Peyer's patch (tissue), 4 donors: ENCODE measurements around the gene PRELID2. TPM values are rescaled to one million over a fixed set of nuclear protein-coding genes. Genes with fewer than 3 reads are reported as not detected.

ENCODE experiments used
- DNase-seq, 3 donors: peaks; one replicate each; pipeline ENCODE4 v3.0.0-alpha.2; 2017 to 2019
- H3K27ac ChIP-seq, 4 donors: fragments of 200-600 bp; sonication (generic); one replicate each; pipeline ENCODE4 v1.5.1; 2016 to 2019
- H3K27me3 ChIP-seq, 2 donors: fragments of 200-600 bp; sonication (generic); one replicate each; pipeline ENCODE4 v1.5.1; 2019
- H3K36me3 ChIP-seq, 3 donors: fragments of 200-600 bp; sonication (generic); one replicate each; pipeline ENCODE4 v1.5.1; 2016 to 2019
- H3K4me1 ChIP-seq, 4 donors: fragments of 200-600 bp; sonication (generic); one replicate each; pipeline ENCODE4 v1.5.1; 2016 to 2019
- H3K4me3 ChIP-seq, 4 donors: fragments of 200-600 bp; sonication (generic); 1 replicate in 3 of 4; 2 replicates in 1 of 4; pipeline ENCODE4 v1.5.1; 2016 to 2019; ENCODE audit warnings: mild to moderate bottlenecking in 1 of 4
- H3K9me3 ChIP-seq, 4 donors: fragments of 200-600 bp; sonication (generic); one replicate each; pipeline ENCODE4 v1.5.1; 2016 to 2019; ENCODE audit warnings: mild to moderate bottlenecking in 1 of 4
- POLR2A ChIP-seq, 2 donors: fragments of 450-650 bp; IDR thresholded peaks; one replicate each; pipeline ENCODE4 v1.5.1; 2017; ENCODE audit warnings: antibody characterized with exemption in 2 of 2, mild to moderate bottlenecking in 2 of 2, moderate library complexity in 2 of 2
- total RNA-seq, 4 donors: library from RNA; depleted of rRNA; stranded (reverse); fragments of >200 nt; gene quantifications; one replicate each; pipeline ENCODE4 v1.1.0, GENCODE V29; 2016
- TF ChIP-seq, protein P1 (sequence below), 6 experiments: fragments of 450-650 bp in 4 of 6; fragments of 200-600 bp in 2 of 6; sonication (generic) in 1 of 6; IDR thresholded peaks; one replicate each; pipeline ENCODE4 v1.5.1; 2017 to 2019; ENCODE audit warnings: antibody characterized with exemption in 6 of 6, mild to moderate bottlenecking in 3 of 6, moderate library complexity in 1 of 6

The PRELID2 gene
- total RNA-seq, 4 donors from 2014 or later = 81.7 to 194 (median 104) TPM

DNA sequence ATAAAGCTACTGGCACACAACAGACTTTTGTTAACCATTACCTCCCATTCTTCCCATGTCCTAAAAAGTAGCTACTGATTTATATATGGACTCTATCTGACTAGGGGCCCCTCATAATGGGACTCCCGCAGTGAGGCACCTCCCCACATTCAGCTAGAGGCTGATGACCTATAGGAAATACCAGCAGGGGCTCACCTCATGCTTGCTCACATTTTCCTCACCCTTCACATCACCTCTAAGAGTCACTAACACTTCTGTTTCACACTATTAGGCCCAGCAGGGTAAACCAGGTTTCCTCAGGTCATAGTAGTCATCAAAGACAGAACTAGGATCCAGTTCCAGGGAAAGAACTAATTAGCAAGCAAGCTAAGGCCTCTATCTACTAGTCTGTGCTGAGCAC, 60.7 kb downstream of the PRELID2 start:
- no peak for DNase-seq
- Histone ChIP-seq H3K4me1 (no peaks in the 10 kb centered on the region), H3K36me3 (peaks cover 0 to 15% (median 0%) of the 10 kb centered on the region in 3 donors), H3K9me3 (no peaks in the 10 kb centered on the region), H3K27ac (no peak overlapping the region), H3K27me3 (no peaks in the 10 kb centered on the region), H3K4me3 (no peak overlapping the region)
- TF ChIP-seq, protein P1, sequence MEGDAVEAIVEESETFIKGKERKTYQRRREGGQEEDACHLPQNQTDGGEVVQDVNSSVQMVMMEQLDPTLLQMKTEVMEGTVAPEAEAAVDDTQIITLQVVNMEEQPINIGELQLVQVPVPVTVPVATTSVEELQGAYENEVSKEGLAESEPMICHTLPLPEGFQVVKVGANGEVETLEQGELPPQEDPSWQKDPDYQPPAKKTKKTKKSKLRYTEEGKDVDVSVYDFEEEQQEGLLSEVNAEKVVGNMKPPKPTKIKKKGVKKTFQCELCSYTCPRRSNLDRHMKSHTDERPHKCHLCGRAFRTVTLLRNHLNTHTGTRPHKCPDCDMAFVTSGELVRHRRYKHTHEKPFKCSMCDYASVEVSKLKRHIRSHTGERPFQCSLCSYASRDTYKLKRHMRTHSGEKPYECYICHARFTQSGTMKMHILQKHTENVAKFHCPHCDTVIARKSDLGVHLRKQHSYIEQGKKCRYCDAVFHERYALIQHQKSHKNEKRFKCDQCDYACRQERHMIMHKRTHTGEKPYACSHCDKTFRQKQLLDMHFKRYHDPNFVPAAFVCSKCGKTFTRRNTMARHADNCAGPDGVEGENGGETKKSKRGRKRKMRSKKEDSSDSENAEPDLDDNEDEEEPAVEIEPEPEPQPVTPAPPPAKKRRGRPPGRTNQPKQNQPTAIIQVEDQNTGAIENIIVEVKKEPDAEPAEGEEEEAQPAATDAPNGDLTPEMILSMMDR (IDR thresholded peaks at IDR 0.05) = no peak

DNA sequence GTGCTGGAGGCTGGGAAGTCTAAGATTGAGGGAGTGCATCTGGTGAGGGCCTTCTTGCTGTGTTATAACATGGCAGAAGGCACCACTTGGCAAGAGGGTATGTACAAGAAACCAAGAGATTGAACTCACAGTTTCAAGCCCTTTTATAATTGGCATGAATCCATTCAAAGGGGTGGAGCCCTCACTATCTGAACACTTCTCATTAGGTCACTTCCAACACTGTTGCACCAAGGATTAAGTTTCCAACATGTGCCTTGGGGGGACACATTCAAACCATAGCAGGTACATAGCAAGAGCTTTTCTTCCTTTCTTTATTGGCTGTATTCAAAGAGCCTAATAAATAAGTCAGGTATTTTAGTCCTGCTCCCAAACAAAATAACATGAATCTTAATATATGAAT, 62.7 kb downstream of the PRELID2 start:
- Histone ChIP-seq H3K4me1 (no peaks in the 10 kb centered on the region), H3K27me3 (no peaks in the 10 kb centered on the region), H3K9me3 (no peaks in the 10 kb centered on the region), H3K27ac (no peak overlapping the region), H3K36me3 (peaks cover 0 to 12% (median 0%) of the 10 kb centered on the region in 3 donors), H3K4me3 (no peak overlapping the region)
- TF ChIP-seq, protein P1 (IDR thresholded peaks at IDR 0.05) = no peak
- TF ChIP-seq POLR2A (IDR thresholded peaks at IDR 0.05) = no peak
- no peak for DNase-seq

DNA sequence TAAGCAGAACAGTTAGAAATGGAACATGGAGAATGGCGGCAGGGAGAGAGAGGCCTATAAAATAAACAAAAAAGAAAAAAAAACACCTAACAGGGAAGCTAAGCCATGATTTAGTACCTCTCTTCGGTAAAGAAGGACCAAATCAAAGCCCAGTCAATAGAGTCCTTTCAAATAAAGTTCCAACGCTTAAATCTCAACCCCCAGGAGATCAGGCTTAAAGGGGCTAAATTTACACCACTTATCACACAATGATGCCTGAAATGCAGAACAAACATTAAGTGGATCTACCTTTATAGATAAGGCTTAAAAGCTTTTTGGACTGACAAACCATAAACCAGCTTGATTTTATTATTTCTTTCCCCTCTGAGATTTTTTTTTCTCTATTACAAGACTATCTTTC, 66.3 kb downstream of the PRELID2 start:
- TF ChIP-seq, protein P1 (IDR thresholded peaks at IDR 0.05) = no peak
- TF ChIP-seq POLR2A (IDR thresholded peaks at IDR 0.05) = no peak
- Histone ChIP-seq H3K9me3 (no peaks in the 10 kb centered on the region), H3K4me1 (no peaks in the 10 kb centered on the region), H3K36me3 (peaks cover 0 to 7% (median 0%) of the 10 kb centered on the region in 3 donors), H3K27ac (no peak overlapping the region), H3K27me3 (no peaks in the 10 kb centered on the region), H3K4me3 (no peak overlapping the region)
- DNase-seq = no peak

DNA sequence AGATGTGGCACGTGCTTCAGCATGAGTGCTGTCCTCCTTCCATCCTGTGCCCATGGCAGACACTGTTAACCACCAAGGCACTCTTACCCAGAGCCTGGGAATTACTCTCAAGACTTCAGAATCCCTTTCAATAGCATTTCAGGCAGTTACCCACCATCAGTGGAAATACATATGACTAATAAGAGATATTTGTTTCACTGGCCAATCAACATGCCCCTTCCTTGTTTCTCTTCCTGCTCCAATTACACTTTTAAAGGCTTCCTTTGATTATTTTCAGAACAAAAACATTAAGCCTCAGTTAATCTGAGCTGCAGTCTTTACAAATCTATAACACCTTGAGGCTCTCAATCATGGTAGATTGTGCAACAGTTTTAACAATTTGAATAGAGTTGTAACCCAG, 70.8 kb downstream of the PRELID2 start:
- no peaks in the 10 kb centered on the region for H3K27me3 ChIP-seq
- no peak overlapping the region for H3K27ac ChIP-seq
- no peaks in the 10 kb centered on the region for H3K4me1 ChIP-seq
- H3K36me3 ChIP-seq = peaks cover 0 to 20% (median 0%) of the 10 kb centered on the region in 3 donors
- TF ChIP-seq, protein P1 (IDR thresholded peaks at IDR 0.05) = no peak
- TF ChIP-seq POLR2A (IDR thresholded peaks at IDR 0.05) = no peak
- no peak for DNase-seq
- H3K4me3 ChIP-seq = no peak overlapping the region
- no peaks in the 10 kb centered on the region for H3K9me3 ChIP-seq

DNA sequence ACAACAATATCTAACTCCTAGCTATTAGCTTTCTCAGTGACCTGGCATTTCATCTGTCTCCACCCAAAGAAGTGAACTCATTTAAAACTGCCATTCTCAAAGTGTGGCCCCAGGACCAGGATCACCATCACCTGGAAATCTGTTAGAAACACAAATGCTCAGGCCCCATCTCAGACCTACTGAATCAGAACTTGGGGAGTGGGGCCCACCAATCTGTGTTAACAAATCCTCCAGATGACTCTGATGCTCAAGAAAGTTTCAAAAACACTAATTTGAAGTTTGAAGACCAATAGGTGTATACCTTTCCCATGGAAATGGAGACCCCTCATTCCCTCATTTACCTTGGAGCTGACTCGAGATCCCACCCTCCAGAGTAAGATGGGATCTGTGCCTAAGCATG, 72.3 kb downstream of the PRELID2 start:
- no peak for TF ChIP-seq POLR2A (IDR thresholded peaks at IDR 0.05)
- TF ChIP-seq, protein P1 (IDR thresholded peaks at IDR 0.05) = no peak
- DNase-seq = no peak
- Histone ChIP-seq H3K27me3 (no peaks in the 10 kb centered on the region), H3K4me3 (no peak overlapping the region), H3K4me1 (no peaks in the 10 kb centered on the region), H3K9me3 (no peaks in the 10 kb centered on the region), H3K36me3 (peaks cover 0 to 20% (median 0%) of the 10 kb centered on the region in 3 donors), H3K27ac (no peak overlapping the region)

DNA sequence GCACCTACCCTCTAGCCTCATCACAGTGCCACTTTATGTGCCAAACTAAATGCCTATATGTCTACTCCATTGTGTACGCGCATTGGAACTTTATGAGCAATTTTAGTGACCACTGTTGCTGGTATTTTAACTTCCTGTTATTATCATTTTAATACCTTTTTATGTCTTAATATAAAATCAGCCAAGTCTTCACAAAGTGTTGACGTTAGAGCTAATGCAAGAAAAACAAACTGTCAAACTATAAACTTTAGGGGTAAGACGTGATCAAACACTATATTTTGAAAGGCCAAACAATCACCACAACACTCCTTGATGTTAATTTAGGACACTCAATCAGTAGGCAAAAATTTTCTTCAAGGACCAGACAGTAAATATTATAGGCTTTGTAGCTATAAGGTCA, 73.9 kb downstream of the PRELID2 start:
- no peaks in the 10 kb centered on the region for H3K27me3 ChIP-seq
- no peak overlapping the region for H3K27ac ChIP-seq
- no peaks in the 10 kb centered on the region for H3K4me1 ChIP-seq
- peaks cover 0 to 20% (median 0%) of the 10 kb centered on the region in 3 donors for H3K36me3 ChIP-seq
- no peak for DNase-seq
- H3K4me3 ChIP-seq = no peak overlapping the region
- TF ChIP-seq, protein P1 (IDR thresholded peaks at IDR 0.05) = no peak
- TF ChIP-seq POLR2A (IDR thresholded peaks at IDR 0.05) = no peak
- no peaks in the 10 kb centered on the region for H3K9me3 ChIP-seq
